ENCODE data around the gene GRK5.

GRK5 gene

DNA sequence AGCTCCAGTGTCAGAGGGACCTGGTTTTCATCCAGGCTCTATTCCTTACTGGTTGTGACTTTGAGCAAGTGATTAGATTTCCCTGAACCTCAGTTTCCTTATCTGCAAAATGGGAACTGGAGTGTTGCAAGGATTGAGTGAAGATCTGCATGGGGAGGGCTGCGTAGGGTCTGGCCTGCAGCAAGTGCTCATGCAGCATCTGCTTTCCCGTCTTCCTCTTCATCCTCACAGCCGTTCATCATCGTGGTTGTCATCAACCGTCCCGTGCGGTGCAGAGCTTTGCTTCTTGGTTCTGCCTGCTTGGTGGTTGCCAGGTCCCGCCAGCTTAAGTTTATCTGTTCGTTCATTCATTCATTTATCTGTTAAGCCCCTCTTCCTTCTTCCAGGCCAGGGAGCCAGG is 135.0 kb downstream of the GRK5 start:
- DNase-seq (ENCODE audit: low spot score), result no peak

DNA sequence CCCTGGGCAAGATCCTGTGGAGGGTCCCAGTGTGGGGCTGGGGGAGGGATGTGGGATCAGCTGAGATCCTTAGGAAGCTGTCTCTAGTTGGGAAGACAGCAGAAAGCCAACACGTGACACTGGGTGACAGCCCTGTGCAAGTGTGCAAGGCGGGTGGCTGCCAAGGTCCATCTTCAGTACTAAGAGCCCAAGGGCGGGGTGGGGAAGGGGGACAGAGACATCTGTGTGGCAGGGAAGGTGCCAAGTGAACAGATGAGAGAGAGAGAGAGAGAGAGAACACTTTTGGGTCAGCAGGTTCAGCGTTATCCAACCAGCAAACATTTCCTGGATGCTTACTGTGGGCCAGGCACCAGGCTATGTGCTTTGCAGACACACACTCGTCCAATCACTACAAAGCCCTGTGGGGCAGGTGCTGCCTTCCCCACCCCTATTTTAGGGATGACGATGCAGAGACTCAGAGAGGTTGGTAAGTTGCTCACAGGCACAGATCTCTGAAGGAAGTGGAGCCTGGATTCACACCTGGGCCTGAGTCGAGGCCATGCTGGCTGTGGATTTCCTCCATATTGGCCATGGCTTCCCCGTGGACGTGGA is 135.7 kb downstream of the GRK5 start:
- DNase-seq (ENCODE audit: low spot score), result no peak

DNA sequence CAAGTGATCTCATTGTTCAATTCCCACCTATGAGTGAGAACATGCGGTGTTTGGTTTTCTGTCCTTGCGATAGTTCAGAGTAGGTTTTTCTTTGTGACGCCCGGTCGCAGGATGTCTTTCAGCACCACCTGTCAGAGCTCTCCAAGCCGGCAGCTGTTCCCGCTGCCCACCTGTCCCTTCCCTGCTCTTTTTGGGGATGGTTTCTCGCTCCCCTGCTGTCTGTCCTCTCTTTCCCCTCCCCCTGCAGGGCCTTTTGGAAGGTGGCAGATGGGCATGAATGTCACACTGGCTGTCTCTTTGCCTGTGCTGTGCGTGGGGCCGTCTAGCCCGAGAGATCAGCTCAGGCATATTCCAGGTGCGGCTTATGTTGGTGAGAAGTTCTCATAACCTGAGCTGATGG is 137.0 kb downstream of the GRK5 start:
- no peak for DNase-seq (ENCODE audit: low spot score)

- DNase-seq (ENCODE audit: low spot score), result no peak
Observed at GRCh38 chr10:119346095-119346832, 138.9 kb downstream of the GRK5 start.

DNA sequence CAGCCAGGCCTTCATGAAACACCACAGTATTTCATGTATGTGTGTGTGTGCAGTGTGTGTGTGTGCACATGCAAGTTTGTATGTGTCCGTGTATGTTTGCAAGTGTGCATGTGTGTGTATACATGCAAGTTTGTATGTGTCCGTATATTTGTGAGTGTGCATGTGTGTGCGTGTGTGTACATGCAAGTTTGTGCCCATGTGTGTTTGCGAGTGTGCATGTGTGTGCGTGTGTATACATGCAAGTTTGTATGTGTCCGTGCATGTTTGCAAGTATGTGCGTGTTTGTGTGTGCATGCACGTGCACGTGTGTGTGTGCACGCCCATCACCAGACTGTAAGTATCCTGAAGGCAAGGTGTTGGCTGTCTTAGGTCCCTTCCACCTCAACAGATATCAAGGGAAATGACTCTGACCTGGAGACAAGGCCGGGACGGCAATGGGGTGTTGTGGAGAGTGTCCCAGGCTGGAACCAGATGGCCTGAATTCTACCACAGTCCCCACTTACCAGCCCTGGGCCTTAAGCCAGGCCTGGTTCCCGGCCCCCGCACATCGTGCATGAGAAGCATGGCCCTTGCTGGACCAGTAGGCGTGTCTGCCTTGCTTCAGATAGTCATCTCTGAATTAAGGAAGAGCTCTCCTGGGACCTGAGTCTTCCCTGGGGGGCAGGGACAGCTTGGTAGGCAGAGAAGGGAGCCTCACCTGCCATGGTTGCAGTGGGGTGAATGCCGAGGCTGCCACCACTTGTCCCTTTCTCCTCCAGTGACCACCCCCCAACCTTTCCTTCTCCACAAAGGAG is 140.0 kb downstream of the GRK5 start:
- DNase-seq (ENCODE audit: low spot score), result no peak

GRCh38 chr10:119348106-119348505 is 140.7 kb downstream of the GRK5 start:
- no peak for DNase-seq (ENCODE audit: low spot score)

DNA sequence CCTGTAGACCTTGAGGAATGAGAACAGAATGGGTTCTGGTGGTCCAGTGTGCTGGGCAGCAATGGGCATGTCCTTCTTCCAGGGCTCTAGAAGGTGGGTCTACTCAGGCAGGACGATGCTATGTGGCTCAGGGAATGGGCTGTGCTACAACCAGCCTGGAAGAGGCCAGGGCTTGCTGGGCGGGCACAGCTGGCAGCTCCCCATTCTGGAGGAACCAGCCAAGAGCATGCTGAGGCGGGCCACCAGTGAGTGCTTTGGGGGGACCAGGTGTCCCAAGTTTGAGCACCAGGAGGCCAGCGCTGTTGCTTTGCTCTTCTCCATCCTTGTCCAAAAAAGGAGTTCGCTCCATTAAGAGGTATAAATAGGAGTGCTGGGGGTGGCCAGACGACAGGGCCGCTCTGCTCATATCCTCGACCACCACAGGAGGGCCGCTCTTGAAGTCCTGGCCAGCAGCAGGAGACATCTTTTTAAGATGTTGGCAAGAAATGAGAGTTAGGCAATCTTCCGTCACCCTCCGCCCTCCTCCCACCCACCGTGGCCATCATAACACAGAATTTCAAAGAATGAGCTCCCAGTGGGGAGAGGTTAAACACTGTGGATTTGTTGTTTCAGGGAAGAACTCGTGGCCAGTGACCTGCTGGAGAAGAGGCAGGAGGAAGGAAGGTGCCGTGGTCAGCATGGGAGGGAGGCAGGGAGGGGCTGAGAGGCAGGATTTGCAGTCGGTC is 141.3 kb downstream of the GRK5 start:
- DNase-seq (ENCODE audit: low spot score), result no peak

DNA sequence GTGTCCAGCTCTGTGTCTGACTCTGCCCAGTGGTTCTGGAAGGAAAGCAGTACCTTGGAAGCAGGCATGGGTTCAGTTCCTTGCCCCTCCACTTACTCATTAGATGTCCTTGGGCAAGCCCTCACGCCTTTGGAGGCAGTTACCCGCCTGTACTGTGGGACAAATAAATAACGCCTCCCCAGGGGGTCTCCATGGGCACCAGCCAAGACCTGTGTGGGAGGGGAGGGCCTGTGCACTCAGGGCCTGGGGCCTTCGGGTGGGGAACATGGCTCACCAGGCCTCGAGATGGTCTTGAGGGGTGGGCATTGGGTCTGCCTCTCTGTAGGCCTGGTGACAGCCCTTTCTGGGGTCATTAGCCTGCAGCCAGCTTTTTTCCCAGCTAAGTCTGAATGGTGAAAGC is 142.0 kb downstream of the GRK5 start:
- no peak for DNase-seq (ENCODE audit: low spot score)

DNA sequence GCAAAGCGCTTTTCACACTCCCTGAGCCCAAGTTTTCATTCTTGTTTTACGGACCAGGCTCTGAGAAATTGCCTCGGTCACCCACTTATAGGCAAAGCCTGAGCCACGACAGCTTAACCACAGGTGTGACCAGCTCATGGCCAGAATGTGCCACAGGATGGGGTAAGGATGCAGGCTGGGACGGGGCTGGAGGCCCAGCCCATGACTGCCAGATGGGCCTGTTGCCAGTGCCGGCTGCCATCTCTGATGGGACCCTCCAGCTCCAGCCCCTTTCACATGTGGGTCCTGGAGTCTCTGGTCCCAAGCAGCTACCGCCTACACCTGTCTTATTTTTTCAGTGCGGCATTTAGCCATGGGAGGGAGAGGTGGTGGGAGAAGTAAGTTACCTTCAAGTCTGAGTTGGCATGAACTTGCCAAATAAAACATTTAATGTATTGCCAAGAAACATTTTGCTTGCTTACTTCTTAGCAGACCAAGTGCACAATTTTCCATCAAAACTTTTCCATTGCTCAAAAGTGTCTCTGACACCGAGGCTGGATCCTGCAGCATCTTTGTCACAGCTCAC is 142.6 kb downstream of the GRK5 start:
- no peak for DNase-seq (ENCODE audit: low spot score)

GRCh38 chr10:119350502-119351097 is 143.2 kb downstream of the GRK5 start:
- no peak for DNase-seq (ENCODE audit: low spot score)

DNA sequence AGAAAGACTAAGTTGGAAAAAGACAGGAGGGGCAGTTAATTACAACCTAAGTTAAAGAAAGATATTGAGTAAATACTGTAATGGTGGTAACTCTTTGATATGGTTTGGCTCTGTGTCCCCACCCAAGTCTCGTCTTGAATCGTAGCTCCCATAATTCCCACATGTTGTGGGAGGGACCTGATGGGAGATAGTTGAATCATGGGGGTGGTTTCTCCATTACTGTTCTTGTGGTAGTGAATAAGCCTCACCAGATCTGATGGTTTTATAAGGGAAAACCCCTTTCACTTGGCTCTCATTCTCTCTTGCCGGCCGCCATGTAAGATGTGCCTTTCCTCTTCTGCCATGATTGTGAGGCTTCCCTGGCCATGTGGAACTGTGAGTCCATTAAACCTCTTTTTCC is 143.8 kb downstream of the GRK5 start:
- DNase-seq (ENCODE audit: low spot score), result no peak

DNA sequence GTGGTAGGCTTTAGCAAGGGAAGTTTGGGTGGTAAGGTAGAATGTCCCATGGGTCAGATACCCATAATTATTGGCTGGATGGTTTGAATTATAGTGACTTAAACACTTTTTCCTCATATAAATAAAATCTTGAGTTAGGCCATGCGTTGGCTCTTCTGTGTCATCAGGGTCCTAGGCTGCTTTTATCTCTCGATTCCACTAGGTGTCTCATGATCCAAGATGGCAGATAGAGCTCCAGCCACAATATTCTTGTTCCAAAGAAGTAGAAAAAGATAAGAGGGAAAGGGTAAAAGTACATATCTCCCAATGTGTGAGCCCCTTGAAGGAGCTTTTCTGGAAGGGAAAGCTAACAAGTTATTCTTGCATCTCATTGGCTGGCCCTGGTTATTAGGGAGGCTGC is 144.7 kb downstream of the GRK5 start:
- DNase-seq (ENCODE audit: low spot score), result no peak

DNA sequence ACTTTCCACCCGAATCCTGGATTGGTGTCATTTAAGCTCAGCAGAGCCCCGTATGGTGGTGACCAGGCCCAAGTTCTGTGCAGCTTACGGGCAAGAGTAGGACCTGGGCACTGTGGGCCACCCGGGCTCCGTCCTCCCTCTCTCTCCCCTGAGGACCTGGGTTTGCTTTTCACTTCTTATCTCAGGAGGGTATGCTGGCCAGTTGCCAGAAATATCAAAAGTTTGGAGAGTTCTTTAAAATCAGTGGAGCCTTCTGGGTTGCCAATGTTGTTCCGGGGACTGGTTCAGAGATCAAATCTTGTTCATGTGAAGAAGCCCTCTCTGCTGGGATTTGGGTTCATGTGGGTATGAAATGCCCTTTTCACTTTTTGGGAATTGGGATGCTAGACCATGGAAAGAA is 145.4 kb downstream of the GRK5 start:
- DNase-seq (ENCODE audit: low spot score), result no peak

DNA sequence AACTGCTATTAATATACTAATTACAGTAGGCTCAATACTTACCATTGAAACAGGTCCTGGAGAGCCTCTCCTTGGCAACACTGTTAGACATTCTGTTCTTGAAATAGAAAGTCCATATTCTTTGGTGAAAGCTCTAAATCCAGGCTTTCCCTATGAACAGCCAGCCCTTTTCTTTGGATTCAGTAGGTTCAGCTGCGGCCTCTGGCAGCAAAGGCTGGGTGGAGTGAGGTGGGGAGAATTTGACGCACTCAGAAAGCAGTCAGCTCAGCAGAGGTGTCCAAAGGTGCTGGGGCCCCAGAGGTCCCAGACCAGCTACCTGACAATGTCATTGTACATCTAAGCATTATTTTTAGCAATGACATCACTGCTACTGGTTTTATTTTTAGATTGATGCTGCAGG is 146.1 kb downstream of the GRK5 start:
- DNase-seq (ENCODE audit: low spot score), result no peak

DNA sequence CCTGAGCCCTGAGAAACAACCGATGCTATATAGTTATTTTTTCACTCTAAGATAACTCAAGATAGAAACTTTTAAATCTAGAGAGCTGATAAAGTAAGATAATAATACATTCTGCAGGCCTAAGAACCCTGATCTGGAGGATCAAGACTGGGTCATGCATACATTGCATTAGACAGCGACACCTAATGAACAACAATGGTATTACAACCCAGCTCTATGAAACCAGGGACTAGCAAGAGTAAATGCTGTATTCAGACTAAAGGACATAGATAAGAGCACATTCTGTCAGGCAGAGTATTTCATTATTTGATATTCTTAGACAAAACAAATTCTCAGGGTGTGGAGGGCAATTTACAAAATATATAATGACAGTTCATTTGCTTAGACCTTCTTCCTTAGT is 148.6 kb downstream of the GRK5 start:
- no peak for DNase-seq (ENCODE audit: low spot score)

DNA sequence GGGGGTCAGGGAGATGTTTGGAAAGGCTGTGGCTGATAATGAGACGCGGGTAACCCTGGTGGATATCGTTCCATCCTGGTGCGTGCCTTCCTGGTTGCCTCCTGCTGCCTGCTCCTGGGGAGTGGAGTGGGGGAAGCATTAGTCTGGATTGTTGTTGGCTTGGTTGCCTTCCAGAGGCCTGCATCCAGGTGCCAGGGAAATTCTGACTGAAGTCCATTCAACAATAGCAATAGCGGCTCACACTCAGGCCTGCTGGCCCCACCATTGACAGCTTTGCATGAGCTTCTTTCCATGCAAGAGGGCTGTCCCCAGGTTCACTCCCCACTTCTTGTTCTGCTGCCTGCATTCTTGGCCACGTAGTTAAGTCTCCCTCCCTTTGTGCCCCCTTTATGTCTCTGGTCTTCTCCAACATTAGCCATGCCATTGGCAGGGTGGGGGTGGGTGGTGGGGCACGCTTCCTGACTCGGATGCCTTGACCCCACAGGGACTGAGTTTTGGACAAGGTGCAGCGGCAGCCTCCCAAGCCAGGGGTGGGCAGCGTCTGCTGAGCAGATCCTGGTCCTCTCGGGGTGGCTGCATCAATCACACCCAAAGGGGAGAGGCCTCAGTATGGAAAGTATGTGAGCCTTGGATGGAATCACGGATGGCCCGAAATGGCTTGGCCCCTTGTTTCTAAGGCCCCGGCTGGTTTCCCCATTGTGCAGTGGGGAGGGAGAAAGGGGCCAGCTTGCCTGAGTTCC is 150.2 kb downstream of the GRK5 start:
- no peak for DNase-seq (ENCODE audit: low spot score)

GRCh38 chr10:119358152-119358512 is 150.8 kb downstream of the GRK5 start:
- no peak for DNase-seq (ENCODE audit: low spot score)

DNA sequence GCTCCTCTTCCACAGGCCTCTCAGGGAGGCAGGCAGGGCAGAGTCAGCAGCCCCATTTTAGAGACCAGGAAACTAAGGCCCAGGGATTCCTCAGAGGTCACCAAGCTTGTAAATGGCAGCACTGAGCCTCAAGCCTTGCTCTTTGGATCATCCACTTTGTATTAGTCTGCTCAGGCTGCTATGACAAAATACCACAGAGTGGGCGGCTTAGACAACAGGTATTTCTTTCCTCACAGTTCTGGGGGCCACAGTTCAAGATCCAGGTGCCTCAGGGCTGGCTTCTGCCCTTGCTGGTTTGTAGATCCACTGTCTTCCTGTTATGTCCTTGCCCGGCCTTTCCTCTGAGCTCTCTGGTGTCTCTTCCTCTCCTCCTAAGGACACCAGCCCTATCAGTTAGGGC is 151.2 kb downstream of the GRK5 start:
- DNase-seq (ENCODE audit: low spot score), result no peak

GRCh38 chr10:119359025-119359424 is 151.7 kb downstream of the GRK5 start:
- DNase-seq (ENCODE audit: low spot score), result no peak

DNA sequence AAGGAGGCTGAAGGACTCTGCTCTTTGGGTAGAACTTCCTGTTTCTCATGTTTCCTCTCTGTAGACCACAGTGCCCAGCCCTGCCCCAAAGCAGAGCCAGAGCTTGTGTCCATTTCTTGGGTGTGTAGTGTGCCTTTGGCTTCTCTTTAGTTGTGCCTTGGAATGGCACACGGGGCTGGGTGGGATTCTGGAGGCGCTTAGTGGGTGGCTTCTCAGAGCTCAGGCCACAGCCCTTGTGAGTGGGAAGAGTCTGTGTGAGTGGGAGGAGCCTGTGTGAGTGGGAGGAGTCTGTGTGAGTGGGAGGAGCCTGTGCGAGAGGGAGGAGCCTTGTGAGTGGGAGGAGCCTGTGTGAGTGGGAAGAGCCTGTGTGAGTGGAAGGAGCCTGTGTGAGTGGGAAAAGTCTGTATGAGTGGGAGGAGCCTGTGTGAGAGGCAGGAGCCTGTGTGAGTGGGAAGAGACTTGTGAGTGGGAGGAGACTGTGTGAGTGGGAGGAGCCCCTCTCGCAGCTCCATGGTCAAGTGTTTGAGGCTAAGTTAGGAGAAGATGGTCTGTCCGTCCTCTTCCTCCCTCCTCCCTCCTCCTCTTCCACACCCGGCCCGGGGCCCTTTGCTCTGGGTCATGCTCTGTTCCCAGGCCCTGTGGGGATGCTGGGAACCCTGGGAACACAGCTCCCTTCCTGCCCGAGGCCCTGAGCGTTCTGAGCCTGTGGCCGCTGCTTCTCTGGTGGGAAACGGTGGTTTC is 153.0 kb downstream of the GRK5 start:
- peak; percentile 10 for DNase-seq (ENCODE audit: low spot score)

- DNase-seq (ENCODE audit: low spot score), result no peak
Observed at GRCh38 chr10:119361037-119361436, 153.7 kb downstream of the GRK5 start.
